ENCODE measurements around the gene POLR2J2. TPM values are rescaled to one million over a fixed set of nuclear protein-coding genes. Genes with fewer than 3 reads are reported as not detected.
"Not testable (repeated sequence)": the region's sequence is repeated elsewhere in the genome, so short reads cannot be mapped to it uniquely, and the experiment has no call there.

Gene POLR2J2
- total RNA-seq, 2 donors from 2014 or later, result 5.9 to 12.8 TPM

DNA sequence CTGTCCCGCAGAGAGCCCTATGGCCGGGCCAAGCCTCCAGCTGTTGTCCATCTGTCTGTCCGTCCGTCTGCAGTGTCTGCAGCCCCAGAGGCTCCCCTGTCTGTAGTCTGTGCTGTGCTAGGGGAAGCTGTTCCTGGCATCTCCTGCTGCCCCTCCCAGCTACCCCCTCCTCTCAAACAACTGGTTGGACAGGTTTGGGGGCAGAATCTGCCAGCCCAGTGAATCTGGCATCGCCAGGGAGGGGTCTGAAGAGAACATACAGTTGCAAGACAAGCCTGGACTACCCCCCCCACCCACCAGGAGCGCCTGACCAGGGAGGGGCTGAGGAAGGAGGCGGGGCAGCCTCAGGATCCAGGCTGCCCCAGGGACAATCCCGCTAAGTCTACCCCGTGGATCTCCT is 28.8 kb downstream of the POLR2J2 start, which contains the start of gene UPK3BL1:
Gene UPK3BL1 (minus strand): TSS at position 101 of the 400 bp plus-strand sequence. CDS start 50 bp downstream, at position 51.
- H3K9ac ChIP-seq (ENCODE audit: low read depth in 2 of 2, low read length in 2 of 2); H3K27ac ChIP-seq; DNase-seq; H3K4me3 ChIP-seq; H3K9me3 ChIP-seq; H3K36me3 ChIP-seq; H3K4me1 ChIP-seq; H3K27me3 ChIP-seq; intact Hi-C loops (cut with DNase I): not testable (repeated sequence)

DNA sequence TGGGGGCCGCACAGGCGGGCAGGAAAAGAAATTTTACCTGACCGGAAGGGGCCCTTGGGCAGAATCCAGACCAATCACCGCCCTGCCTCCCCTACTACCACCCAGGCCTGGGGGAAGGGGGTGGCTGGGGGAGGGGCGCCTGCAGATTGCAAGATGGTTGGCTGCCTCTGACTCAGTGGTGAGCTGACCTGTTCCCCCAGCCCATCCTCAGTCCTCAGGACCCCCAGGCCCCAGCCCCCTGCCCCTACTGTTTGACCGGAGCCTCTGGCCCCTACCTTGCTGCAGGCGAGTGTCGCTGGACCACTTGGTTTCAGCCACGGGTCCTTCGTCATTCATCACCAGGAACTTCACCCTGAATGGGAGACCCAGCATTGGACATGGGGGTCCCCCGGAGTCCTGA is 32.6 kb downstream of the POLR2J2 start:
- H3K36me3 ChIP-seq; intact Hi-C loops (cut with DNase I); H3K27me3 ChIP-seq; H3K9ac ChIP-seq (ENCODE audit: low read depth in 2 of 2, low read length in 2 of 2); H3K9me3 ChIP-seq; H3K27ac ChIP-seq; H3K4me3 ChIP-seq; H3K4me1 ChIP-seq: not testable (repeated sequence)
- peak; percentile 14 for DNase-seq

GRCh38 chr7:102636956-102637355 is 34.5 kb downstream of the POLR2J2 start:
- H3K27me3 ChIP-seq; DNase-seq; H3K4me1 ChIP-seq; H3K9me3 ChIP-seq; H3K9ac ChIP-seq (ENCODE audit: low read depth in 2 of 2, low read length in 2 of 2); H3K27ac ChIP-seq; intact Hi-C loops (cut with DNase I); H3K36me3 ChIP-seq; H3K4me3 ChIP-seq: not testable (repeated sequence)

DNA sequence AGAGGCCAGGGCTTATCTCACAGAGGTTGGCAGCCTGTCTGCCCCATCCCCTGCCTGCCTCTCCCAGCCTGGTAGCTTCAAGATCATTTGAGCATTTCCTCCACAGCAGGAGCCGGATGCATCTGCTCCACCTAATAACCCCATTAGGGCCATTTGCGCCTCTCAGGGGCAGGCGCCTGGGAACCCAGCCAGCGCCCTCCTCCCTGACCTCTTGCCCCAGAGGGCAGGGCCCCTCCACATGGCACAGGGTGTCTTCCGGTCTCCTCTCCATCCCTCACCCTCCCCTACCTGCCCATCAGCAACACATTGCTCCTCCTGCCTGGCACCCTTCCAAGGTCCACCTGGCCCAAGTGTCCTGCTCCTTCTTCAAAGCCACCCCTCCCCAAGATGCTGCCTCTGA is 36.1 kb downstream of the POLR2J2 start:
- H3K27ac ChIP-seq; H3K4me1 ChIP-seq; H3K4me3 ChIP-seq; H3K9ac ChIP-seq (ENCODE audit: low read depth in 2 of 2, low read length in 2 of 2); H3K36me3 ChIP-seq; H3K9me3 ChIP-seq; intact Hi-C loops (cut with DNase I); H3K27me3 ChIP-seq; DNase-seq: not testable (repeated sequence)

DNA sequence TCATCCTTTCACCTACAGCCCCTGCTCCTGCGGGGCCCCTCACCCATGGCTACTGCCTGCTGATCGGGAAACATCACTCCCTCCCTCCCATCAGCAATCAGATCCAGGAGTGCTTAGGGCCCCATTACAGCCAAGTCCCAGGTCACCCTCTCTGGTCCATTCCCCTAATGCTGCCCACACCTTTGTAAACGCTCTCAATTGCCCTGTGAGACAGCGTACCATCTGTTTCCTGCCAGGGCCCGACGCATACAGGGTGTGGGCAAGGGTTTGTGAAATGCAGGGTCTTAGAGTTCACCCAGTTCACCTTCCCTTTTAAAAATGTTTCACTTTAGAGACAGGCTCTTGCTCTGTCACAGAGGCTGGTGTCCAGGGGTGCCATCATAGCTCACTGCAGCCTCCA is 37.2 kb downstream of the POLR2J2 start:
- H3K36me3 ChIP-seq; H3K4me1 ChIP-seq; intact Hi-C loops (cut with DNase I); H3K27me3 ChIP-seq; H3K9ac ChIP-seq (ENCODE audit: low read depth in 2 of 2, low read length in 2 of 2); H3K9me3 ChIP-seq; DNase-seq; H3K4me3 ChIP-seq; H3K27ac ChIP-seq: not testable (repeated sequence)

GRCh38 chr7:102630622-102631021 is 40.8 kb downstream of the POLR2J2 start:
- H3K27me3 ChIP-seq; intact Hi-C loops (cut with DNase I); H3K27ac ChIP-seq; DNase-seq; H3K9ac ChIP-seq (ENCODE audit: low read depth in 2 of 2, low read length in 2 of 2); H3K4me1 ChIP-seq; H3K36me3 ChIP-seq; H3K4me3 ChIP-seq; H3K9me3 ChIP-seq: not testable (repeated sequence)

DNA sequence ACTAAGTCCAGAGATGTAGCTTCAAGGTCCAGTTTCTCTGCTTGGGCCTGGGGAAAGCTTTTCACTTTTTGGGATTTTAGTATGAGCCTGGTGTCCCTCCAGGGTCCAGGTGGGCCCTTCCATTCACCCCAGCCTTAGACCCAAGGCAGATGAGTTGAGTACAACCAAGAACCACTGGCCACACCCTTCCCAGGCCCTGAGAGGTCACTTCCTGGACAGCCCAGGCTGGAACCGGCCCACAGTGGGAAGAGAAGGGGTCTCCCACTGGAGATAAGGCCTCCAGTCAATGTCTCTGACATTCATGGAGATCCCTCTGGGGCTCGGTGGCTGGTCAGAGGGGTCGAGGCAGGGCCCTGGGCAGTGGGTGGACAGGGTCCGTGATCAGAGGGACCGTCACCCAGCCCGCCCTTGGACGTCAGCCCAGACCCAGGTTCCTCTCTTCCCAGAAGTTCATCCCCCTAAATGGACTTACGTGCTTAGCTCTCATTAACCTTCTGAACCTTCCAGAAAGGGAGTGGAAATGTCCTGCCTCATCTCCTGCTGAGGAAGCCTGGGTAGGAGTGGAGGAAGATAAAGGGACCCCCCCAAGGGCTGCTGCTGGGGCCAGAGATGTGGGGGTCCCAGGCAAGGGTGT is 44.1 kb downstream of the POLR2J2 start:
- DNase-seq; H3K27ac ChIP-seq; H3K27me3 ChIP-seq; H3K36me3 ChIP-seq; H3K4me3 ChIP-seq; H3K4me1 ChIP-seq; H3K9ac ChIP-seq (ENCODE audit: low read depth in 2 of 2, low read length in 2 of 2); intact Hi-C loops (cut with DNase I); H3K9me3 ChIP-seq: not testable (repeated sequence)

DNA sequence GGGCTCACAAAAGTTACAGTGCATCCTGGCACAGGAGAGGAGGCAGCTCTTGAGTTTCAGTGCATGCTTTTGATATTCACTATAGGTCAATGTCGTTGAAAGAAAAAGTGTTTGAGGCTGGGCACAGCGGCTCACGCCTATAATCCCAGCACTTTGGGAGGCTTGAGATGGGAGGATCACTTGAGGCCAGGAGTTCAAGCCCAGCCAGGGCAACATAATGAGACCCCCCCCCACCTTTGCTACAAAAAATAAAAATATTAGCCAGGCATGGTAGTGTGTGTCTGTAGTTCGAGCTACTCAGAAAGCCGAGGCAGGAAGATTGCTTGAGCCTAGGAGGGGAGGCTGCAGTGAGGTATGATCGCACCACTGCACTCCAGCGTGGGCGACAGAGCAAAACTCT is 53.3 kb downstream of the POLR2J2 start:
- peak; percentile 16 for DNase-seq
- intact Hi-C loops (cut with DNase I); H3K9ac ChIP-seq (ENCODE audit: low read depth in 2 of 2, low read length in 2 of 2): not testable (repeated sequence)

DNA sequence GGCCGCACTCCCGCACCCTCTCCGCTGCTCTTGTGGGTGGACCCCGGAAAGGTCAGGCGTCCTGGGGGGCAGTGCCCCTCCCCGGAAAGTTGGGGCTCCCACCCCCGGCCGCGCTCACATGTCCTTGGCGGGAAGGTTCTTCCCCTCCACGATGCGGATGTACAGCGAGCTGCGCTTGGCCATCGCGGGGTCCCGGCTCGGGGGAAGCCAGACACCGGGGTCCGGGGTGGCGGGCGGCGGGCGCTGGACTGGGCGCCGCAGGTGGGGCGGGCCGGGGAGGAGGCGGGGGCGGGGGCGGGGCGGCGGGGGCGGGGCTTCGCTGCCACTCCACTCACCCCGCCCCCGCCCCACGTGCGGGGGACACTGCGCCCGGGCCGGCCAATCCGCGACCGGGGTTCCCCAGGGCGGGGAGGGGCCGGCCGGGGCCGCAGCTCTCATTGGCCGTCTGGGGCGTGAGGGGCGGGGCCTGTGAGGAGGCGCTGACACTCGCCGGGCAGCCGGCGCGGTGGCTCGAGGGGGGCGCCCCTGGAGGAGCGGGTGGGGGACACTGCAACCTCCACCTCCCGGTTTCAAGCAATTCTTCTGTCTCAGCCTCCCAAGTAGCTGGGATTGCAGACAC is 54.8 kb downstream of the POLR2J2 start, which contains the start of gene RASA4:
Gene RASA4 (minus strand): TSS at position 250 of the 619 bp plus-strand sequence. CDS start 67 bp downstream, at position 183.
- H3K27ac ChIP-seq; H3K4me1 ChIP-seq; H3K36me3 ChIP-seq; H3K9me3 ChIP-seq; H3K27me3 ChIP-seq; H3K9ac ChIP-seq (ENCODE audit: low read depth in 2 of 2, low read length in 2 of 2); intact Hi-C loops (cut with DNase I): not testable (repeated sequence)
- peak within 1 kb of the TSS; percentile 32 for H3K4me3 ChIP-seq
- DNase-seq, result peak; percentile 44

More for the DNA sequence above, 53.3 kb downstream of the POLR2J2 start:
- not testable (repeated sequence) for H3K4me3 ChIP-seq, H3K9me3 ChIP-seq, H3K36me3 ChIP-seq, H3K27ac ChIP-seq, H3K27me3 ChIP-seq, H3K4me1 ChIP-seq

Other genes with a start within 250 kb of the POLR2J2 start
- gene ORAI2, start 238.1 kb downstream of the POLR2J2 start, total RNA-seq, result 1 to 10 TPM; 3.3 to 5.5 TPM
- gene ALKBH4, start 206.8 kb downstream of the POLR2J2 start, total RNA-seq, result 10 to 100 TPM in 1 of 2 donors, 1 to 10 TPM in 1; 9.7 to 14.1 TPM
- gene LRWD1, start 206.7 kb downstream of the POLR2J2 start, total RNA-seq, result 10 to 100 TPM; 11.4 to 19.6 TPM
- 10 to 100 TPM; 43.0 to 49.2 TPM for gene POLR2J, start 192.7 kb downstream of the POLR2J2 start, total RNA-seq
- 10 to 100 TPM; 13.2 to 30.0 TPM for gene RASA4B, start 153.9 kb downstream of the POLR2J2 start, total RNA-seq
- 10 to 100 TPM in 1 of 2 donors, 1 to 10 TPM in 1; 9.0 to 13.7 TPM for gene UPK3BL2, start 128.0 kb downstream of the POLR2J2 start, total RNA-seq
- not detected for gene SPDYE2, start 120.4 kb downstream of the POLR2J2 start, total RNA-seq
- 10 to 100 TPM; 19.2 to 32.9 TPM for gene POLR2J3, start 99.1 kb downstream of the POLR2J2 start, total RNA-seq
- 10 to 100 TPM; 16.7 to 31.3 TPM for gene RASA4, start 54.9 kb downstream of the POLR2J2 start, total RNA-seq
- 10 to 100 TPM in 1 of 2 donors, 1 to 10 TPM in 1; 9.1 to 21.9 TPM for gene UPK3BL1, start 28.9 kb downstream of the POLR2J2 start, total RNA-seq
- not detected for gene SPDYE2B, start 21.3 kb downstream of the POLR2J2 start, total RNA-seq
- 10 to 100 TPM in 1 of 2 donors, 1 to 10 TPM in 1; 8.6 to 10.5 TPM for gene FAM185A, start 77.3 kb upstream of the POLR2J2 start, total RNA-seq
- gene LRRC17, start 241.3 kb upstream of the POLR2J2 start, total RNA-seq, result 1 to 10 TPM in 1 of 2 donors, under 1 TPM in 1; 0.91 to 1.1 TPM